MM.1S (cell line): ENCODE results near the gene WDFY3.

Experiments
- CTCF ChIP-seq: fragments of 300-600 bp; sonication (generic); IDR thresholded peaks from 2 replicates; pipeline ENCODE4 v1.5.1; 2016; ENCODE audit warnings: antibody characterized with exemption, low read length, mixed read lengths
- EZH2 ChIP-seq: fragments of 300-600 bp; sonication (generic); optimal IDR thresholded peaks from 2 replicates; pipeline ENCODE3; 2017; ENCODE audit warnings: low read depth, mild to moderate bottlenecking, antibody characterized with exemption, low read length, mixed read lengths

GRCh38 chr4:84780719-84781118, 185.8 kb downstream of the WDFY3 start:
- TF ChIP-seq CTCF (no peak), EZH2 (no peak)
